Measurements from ENCODE around the gene SOX9. TPM values are rescaled to one million over a fixed set of nuclear protein-coding genes. Genes with fewer than 3 reads are reported as not detected.

The SOX9 gene
- total RNA-seq, 1 donor = not detected

GRCh38 chr17:72152387-72152929 lies 31.6 kb downstream of the SOX9 start:
- DNase-seq (ENCODE audit: low read depth in 2 of 3, low spot score in 2 of 3) = no peak

GRCh38 chr17:72158895-72159885 lies 38.4 kb downstream of the SOX9 start:
- no peak for DNase-seq (ENCODE audit: low read depth in 2 of 3, low spot score in 2 of 3)

- DNase-seq (ENCODE audit: low read depth in 2 of 3, low spot score in 2 of 3) = no peak
Measured at GRCh38 chr17:72162569-72162968, 41.7 kb downstream of the SOX9 start.

GRCh38 chr17:72163474-72163873 lies 42.7 kb downstream of the SOX9 start:
- DNase-seq (ENCODE audit: low read depth in 2 of 3, low spot score in 2 of 3) = no peak

GRCh38 chr17:72164158-72164739 lies 43.4 kb downstream of the SOX9 start:
- DNase-seq (ENCODE audit: low read depth in 2 of 3, low spot score in 2 of 3) = no peak

- DNase-seq (ENCODE audit: low read depth in 2 of 3, low spot score in 2 of 3) = no peak
Measured at GRCh38 chr17:72165192-72165866, 44.5 kb downstream of the SOX9 start.

GRCh38 chr17:72165867-72166439 lies 45.1 kb downstream of the SOX9 start:
- DNase-seq (ENCODE audit: low read depth in 2 of 3, low spot score in 2 of 3) = no peak

GRCh38 chr17:72167593-72167992 lies 46.8 kb downstream of the SOX9 start:
- DNase-seq (ENCODE audit: low read depth in 2 of 3, low spot score in 2 of 3) = no peak

- no peak for DNase-seq (ENCODE audit: low read depth in 2 of 3, low spot score in 2 of 3)
Measured at GRCh38 chr17:72169823-72170222, 49.0 kb downstream of the SOX9 start.

- no peak for DNase-seq (ENCODE audit: low read depth in 2 of 3, low spot score in 2 of 3)
Measured at GRCh38 chr17:72171703-72172667, 51.2 kb downstream of the SOX9 start.

GRCh38 chr17:72173499-72174116 lies 52.8 kb downstream of the SOX9 start:
- DNase-seq (ENCODE audit: low read depth in 2 of 3, low spot score in 2 of 3) = no peak

- no peak for DNase-seq (ENCODE audit: low read depth in 2 of 3, low spot score in 2 of 3)
Measured at GRCh38 chr17:72175263-72175662, 54.4 kb downstream of the SOX9 start.
